Tibial nerve (tissue), 4 donors: ENCODE results near the gene TOP2A.

ENCODE experiments used
- EP300 ChIP-seq, 2 donors: sonication (generic); formaldehyde crosslinking; IDR thresholded peaks; one replicate each; pipeline ENCODE4 v1.6.1; 2017; ENCODE audit warnings: antibody characterized with exemption in 2 of 2, mild to moderate bottlenecking in 1 of 2
- POLR2A ChIP-seq, 2 donors: fragments of 450-650 bp; IDR thresholded peaks; one replicate each; pipeline ENCODE4 v1.6.1; 2017; ENCODE audit warnings: antibody characterized with exemption in 2 of 2, mild to moderate bottlenecking in 2 of 2, moderate library complexity in 2 of 2
- TF ChIP-seq, protein P1 (sequence below), 5 experiments: fragments of 200-600 bp in 3 of 5; fragments of 450-650 bp in 2 of 5; sonication (generic) in 3 of 5; IDR thresholded peaks; one replicate each; pipeline ENCODE4 v1.5.1; 2016 to 2019; ENCODE audit warnings: antibody characterized with exemption in 5 of 5, mild to moderate bottlenecking in 3 of 5, moderate library complexity in 2 of 5

- no peak for TF ChIP-seq POLR2A (IDR thresholded peaks at IDR 0.05)
- TF ChIP-seq, protein P1, sequence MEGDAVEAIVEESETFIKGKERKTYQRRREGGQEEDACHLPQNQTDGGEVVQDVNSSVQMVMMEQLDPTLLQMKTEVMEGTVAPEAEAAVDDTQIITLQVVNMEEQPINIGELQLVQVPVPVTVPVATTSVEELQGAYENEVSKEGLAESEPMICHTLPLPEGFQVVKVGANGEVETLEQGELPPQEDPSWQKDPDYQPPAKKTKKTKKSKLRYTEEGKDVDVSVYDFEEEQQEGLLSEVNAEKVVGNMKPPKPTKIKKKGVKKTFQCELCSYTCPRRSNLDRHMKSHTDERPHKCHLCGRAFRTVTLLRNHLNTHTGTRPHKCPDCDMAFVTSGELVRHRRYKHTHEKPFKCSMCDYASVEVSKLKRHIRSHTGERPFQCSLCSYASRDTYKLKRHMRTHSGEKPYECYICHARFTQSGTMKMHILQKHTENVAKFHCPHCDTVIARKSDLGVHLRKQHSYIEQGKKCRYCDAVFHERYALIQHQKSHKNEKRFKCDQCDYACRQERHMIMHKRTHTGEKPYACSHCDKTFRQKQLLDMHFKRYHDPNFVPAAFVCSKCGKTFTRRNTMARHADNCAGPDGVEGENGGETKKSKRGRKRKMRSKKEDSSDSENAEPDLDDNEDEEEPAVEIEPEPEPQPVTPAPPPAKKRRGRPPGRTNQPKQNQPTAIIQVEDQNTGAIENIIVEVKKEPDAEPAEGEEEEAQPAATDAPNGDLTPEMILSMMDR (IDR thresholded peaks at IDR 0.05): no peak
- TF ChIP-seq EP300 (IDR thresholded peaks at IDR 0.05): no peak
Measured at GRCh38 chr17:40411821-40412220, 5.9 kb downstream of the TOP2A start.
